ENCODE measurements around the gene LUC7L3.
A peak's percentile ranks its signal among the peaks of the same experiment; 100 is the strongest.

LUC7L3 gene

DNA sequence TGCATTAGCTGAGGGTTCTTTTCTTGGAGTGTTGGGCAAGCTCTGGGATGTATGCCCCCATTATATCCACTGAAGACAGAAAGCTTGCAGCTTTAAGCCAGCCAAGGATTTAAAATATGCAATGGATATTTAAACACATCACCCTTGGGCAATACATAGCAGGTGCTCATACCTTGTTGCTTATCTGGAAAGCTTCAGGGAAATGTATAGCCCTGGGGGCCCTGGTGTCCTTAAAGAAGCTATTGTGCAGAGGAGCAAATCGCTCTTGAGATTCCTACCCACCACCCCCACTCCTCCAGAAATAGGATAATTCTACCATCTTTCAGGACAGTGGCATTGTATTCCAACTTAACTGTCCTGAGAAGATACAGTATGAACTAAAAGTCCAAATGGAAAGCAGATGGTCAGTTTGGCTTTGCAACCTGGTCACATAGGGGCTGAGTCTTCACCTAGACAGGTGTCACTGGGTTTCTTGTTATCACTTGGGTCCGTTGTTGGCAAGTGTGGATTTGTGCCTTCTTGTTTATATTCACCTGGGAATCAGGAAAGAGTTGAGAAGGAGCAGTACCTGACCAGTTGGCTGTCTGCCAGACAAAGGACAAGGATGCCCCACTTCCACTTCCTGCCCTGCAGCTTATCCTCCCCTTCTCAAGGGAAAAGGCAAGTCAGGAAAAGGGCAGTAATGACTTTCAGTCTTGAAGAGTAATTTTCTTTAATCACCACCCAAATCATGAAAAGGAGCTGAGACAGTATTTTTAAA, 44.5 kb downstream of the LUC7L3 start:
- no peak for DNase-seq

DNA sequence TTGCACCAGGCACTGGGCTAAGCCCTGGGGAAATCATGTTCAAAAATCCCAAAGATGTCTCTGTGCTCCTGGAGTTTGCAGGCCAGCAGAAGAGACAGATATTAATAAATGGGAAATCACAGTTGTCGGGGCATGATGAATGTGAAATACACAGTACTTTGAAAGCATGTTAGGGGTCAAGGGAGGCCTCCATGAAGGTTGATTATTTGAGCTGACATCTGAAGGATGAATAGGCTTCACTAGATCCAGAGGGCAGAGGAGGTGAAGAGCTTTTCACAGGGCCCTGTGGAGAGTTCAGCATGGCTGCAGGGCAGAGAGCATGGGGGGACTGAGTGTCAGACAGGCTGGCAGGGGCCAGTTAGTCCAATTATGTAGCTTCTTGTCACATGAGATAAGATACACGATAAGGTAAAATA, 45.3 kb downstream of the LUC7L3 start:
- DNase-seq, result no peak

DNA sequence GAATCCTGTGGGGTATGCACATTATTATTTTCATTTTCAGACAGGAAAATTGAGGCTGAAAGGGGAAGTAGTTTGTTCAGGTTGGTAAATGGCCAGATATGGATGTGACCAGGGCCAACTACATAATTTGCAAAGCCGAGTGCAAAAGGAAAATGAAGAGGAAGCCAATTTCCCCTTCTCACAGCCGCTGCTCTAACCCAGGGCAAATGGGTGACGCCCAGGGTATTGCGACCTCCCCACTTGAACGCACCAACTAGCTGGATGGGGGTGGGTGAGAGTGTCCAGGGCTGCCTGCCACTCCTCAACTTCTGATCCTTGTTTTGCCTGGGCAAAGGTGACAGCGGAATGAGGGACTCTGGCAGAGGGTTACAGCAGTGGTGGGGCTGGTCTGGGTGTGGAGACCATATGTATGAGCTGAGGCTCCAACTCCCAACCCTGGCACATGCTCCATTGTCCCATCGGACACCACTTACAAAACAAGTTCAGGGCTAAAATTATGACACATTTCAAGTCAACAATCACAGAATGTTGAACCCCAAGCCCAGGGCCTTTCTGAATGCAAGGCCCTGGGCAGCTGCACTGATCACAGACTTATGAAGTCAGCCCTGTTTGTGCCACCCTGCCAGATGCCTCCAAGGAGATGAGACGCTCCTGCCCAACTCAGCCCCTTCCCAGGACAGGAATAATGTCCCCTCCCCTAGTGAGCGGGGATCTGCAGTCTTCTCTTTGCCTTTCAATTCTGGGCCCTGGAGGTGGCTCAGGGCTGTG, 46.2 kb downstream of the LUC7L3 start:
- DNase-seq, result no peak

DNA sequence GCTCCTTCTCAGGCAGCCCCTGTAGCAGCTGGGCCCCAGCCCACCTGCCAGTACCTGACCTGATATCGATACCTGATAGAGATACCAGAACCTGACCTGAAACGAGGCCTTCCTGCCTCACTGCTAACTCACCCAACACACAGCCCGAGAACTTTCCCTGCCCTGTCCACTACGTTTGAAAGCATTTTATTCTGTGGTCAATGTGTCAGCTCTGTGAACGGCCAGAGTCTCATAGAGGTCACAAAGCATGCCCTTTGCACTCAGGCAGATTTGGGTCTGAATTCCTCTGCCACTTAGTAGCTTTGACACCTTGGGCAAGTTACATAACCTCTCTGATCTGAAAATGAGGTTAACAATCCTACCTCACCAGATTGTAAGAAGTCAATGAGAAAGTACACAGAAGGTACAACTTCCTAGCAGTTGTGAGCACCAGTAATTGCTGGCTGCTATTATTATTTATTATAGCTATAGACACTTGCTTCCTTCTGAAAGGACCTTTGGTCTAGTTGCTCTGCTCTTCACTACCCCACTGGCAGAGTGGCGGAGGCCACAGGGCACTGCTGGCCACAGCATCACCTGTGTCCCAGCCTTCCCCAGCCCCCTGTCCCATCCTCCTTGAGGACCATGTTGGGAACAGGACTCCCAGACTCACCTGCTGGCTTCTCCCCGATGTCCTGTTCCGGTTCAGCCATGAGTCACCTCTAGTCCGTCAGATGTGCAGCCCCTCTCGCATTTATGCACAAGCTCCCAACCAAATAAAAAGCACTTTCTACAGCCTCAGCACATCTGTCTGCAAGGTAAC, 47.0 kb downstream of the LUC7L3 start:
- DNase-seq, result no peak

DNA sequence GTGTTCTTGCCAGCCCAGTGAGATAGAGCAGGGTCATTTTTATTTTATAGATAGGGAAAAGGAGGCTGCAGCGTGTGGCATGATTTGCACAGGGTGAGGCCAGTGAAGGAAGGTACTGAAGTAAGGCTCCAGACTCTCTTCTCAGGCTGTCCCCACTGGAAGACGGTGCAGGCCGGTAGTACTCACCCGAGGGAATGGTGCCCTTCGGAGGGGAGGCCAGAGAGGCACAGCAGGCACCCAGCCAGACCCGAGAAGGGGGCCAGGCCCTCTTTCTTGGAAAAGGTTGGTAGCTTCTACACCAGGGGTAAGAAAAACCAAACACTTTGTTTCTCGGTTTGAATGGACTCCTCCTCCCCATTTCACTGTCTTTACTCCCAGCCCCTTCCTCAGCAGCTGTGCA, 47.6 kb downstream of the LUC7L3 start:
- DNase-seq, result no peak

DNA sequence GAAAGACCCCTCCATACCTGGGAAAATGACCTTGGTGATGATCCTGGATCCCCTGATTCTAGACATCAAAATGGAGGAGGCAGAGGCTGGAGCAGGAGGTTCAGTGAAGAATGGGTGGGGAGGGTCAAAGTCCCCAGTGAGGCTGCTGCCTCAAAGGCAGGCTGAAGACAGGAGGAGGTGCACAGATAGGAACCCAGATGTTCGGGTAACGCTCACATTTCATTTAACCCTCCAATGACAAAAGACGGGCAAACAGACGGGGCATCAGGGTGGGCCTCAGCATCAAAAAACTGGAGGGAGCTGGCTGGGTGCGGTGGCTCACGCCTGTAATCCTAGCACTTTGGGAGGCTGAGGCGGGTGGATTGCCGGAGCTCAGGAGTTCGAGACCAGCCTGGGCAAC, 48.0 kb downstream of the LUC7L3 start, which contains the start of gene ANKRD40CL:
TSS of gene ANKRD40CL (minus strand) at position 73 of the 400 bp plus-strand sequence. CDS start 605 bp downstream, outside the sequence.
- no peak for DNase-seq

DNA sequence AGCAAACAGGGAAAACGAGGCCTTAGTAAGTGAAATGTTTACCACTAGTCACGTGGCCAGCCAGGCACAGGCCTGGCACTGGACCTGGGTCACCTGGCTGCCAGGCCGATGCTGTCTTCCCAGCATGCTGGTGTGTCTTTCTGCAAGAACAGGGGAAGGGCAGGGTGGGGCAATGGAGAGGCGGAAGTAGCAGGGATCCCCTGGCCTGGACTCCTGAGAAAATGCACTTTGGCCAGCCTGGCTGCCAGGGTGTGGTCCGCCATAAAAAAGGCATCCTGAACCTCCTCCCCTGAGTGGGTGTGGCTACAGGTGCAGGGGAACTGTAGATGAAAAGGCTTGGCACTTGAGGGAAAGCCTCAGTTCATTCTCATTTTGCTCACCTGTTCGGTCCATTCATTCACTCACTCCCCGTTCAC, 49.0 kb downstream of the LUC7L3 start:
- DNase-seq, result no peak

DNA sequence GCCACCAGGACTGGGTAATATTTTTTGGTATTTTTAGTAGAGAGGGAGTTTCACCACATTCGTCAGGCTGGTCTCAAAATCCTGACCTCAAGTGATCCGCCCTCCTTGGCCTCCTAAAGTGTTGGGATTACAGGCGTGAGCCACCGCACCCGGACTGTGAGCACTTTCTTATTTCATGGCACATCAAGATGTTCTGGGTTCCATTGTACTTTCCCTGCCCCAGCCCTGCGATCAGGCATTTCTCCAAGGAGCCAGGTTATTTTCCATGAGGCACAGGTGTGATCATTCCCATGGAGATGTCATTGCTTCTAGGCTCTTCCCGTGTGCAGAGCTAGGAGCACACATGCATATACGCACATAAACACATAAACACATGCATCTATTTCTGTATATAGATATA, 50.5 kb downstream of the LUC7L3 start:
- no peak for DNase-seq

DNA sequence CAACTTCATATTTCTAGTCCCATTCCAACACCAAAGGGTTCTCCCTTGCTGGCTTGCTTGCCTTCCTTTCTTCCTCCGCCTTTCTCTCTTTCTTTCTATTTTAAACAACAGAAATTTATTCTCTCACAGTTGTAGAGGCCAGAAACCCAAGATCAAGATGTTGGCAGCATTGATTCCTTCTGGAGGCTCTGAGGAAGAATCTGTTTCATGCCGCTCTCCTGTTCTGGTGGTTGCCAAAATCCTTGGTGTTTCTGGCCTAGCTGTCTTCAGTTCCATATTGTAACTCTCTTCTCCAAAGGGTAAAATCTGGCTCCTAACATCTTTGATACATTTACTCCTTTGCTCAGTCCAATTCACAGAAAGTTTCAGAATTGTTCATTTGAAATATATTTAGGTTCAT, 50.9 kb downstream of the LUC7L3 start:
- no peak for DNase-seq

DNA sequence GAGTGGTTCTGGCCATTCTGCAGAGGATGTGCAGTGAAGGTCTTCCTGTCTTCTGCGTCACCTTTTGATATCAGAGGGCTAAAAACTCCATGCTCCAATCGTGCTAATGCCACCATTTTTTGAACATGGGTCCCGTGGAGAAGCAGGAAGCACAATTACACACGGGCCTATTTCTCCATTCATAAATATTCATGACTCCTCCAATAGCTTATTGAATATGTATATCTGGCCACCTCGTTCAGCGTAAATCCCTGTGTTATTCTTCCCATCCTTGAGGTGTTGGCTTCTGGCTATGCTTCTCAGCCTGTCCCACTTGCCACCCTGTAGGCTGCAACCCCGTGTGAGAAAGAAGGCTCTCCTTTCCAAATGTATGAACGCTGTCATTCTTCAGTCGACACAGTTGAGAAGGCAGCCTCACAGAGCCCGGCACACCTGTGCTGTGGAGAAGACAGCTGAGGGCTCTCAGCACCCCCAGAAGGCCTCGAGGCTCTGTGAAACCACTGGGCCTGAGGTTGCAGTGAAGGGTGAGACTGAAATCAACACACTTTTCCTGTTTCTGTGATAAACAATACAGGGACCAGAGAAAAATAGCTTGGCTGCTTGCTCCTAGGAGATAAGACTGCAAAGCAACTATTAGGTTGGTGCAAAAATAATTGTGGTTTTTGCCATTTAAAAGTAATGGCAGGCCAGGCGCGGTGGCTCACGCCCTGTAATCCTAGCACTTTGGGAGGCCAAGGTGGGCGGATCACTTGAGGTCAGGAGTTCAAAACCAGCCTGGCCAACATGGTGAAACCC, 52.8 kb downstream of the LUC7L3 start:
- no peak for DNase-seq

DNA sequence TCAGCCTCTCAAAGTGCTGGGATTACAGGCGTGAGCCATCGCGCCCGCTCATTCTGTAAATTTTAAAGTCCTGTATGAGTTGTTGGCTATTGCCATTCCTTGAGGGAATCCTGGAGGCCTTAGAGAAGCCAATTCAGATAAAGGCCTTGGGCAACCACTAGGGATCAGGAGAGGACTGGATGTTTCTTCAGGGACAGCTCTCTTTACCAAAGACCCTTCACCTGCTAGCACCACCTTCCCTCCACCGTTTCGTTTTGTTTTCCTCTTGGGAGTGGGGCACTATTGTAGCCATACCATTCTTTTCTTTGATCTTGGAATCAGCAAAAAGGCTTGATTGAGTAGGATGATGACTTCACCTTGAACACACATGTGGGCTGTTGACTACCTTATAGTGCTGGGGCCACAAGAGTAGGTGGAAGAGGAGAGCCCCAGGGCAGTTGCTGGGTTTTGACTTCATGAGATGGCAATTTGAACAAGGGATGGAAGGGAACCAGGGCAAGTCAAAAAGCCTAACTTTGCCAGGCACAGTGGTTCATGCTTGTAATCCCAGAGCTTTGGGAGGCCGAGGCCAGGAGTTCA, 54.9 kb downstream of the LUC7L3 start:
- DNase-seq, result no peak

DNA sequence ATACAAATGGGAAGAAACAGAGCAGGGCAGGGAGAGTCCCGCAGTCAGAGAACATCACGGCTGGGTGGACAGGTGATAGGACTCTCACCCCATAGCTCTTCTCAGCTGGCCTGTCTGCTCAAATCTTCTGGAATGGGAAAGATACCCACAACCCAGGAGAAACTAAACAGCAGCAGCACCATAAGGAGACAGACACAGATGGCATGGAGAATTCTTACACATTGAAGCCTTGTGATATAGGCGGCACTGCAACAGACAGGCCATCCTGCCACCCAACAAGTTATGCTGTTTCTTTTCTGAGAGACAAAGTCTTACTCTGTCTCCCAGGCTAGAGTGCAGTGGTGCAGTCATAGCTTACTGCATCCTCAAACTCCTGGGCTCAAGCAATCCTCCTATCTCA, 56.5 kb downstream of the LUC7L3 start:
- DNase-seq, result no peak

DNA sequence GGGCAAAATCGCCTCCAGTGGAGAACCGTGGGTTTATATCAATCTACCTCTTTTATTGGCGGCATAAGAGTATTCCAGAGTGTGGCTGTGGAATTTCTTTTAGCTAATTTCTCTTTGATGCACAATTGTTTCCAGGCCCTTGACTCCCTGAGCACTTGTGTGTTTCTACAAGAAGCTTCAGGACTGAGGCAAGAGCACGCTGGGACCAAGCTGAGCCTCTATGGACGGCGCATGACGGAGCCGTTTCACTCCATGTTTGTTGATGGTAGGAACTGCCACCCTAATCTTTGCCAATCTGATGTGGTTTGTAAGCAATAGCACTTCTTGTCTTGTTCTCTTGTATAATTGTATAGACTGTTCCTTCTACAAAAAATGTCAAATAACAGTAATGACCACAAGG, 59.1 kb downstream of the LUC7L3 start:
- no peak for DNase-seq

DNA sequence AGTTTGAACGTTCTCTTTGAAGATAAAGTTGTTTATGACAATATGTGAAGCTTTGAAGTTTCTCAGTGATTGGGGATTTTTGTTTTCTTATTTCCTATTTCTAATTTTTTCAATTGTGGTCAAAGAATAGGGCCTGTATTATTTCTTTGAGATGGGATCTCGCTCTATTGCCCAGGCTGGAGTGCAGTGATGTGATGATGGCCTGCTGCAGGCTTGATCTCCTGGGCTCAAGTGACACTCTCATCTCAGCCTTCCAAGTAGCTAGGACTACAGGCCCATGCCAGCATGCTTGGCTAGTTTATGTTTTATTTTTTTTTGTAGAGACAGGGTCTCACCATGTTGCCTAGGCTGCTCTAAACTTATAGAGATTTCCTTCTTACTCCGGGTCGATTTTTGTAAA, 59.6 kb downstream of the LUC7L3 start:
- no peak for DNase-seq

DNA sequence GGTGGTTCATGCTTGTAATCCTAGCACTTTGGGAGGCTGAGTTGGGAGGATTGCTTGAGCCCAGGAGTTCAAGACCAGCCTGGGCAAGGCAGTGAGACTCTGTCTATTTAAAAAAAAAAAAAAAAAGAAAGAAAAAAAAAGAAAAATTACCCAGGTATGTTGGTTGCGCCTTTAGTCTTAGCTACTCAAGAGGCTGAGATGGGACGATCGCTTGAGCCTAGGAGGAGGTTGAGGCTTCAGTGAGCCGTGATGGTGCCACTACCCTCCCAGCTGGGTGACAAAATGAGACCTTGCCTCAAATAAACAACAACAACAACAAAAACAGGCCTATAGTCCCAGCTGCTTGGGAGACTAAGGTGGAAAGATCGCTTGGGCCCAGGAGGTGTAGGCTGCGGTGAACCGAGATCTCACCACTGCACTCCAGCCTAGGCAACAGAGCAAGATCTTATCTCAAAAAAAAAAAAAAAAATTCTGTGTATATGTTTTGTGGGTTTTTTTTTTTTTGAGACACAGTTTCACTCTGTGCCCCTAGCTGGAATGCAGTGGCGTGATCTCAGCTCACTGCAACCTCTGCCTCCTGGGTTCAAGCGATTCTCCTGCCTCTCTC, 60.4 kb downstream of the LUC7L3 start:
- peak; percentile 26 for DNase-seq

DNA sequence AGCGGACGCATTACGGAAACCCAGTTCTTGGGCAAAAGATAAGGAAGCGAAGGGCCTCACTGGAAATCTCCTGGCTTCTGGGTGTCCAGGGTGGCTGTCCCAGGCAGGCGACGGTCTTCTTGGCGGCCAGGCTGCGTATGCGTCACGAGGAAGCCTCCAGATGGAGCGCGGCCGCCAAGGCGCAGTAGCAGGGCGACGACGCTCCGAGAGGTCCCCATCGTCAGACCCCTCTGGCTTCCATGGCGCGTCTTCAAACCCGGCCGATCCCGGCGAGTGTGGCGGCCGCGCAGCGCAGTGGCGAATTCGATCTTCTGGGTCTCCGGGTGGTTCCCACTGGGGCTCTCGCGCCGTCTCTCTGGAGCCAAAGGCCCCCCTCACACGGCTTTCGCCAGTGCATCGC, 61.8 kb downstream of the LUC7L3 start:
- no peak for DNase-seq

DNA sequence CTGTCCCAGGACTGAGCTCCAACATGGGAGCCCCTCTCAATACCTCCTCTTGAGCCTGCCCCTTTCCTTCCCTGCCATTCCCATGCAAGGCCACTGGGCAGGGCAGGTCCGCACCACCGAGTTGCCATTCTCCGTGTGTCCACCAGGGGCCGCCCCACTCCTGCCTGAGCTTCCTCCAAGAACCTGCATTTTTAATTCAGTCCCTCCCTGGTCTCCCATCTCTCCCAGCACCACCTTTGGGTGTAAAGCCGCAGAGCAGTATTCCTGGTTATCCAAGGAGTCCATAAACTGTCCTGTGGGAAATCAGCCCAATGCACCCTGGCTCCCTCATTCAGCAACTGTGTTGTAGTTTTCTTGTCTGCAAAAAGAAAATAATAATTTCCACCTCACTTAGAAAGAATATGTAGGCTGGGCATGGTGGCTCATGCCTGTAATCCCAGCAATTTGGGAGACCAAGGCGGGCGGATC, 63.8 kb downstream of the LUC7L3 start:
- DNase-seq, result peak; percentile 67

DNA sequence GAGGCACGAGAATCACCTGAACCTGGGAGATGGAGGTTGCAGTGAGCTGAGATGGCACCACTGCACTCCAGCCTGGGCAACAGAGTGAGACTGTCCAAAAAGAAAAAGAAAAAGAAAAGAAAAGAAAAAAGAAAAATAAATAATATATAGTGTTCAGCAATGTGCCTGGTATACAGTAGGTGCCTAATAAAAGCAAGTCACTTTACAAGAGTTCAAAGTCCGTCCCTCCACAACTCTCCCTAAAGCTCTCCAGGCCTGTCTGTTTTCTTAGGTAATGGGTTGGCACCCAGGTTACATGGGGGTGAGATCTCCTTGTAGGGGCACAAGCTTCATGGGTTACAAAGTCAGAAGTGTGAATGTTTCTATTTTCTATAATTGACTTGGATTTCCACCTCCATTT, 64.5 kb downstream of the LUC7L3 start:
- no peak for DNase-seq

DNA sequence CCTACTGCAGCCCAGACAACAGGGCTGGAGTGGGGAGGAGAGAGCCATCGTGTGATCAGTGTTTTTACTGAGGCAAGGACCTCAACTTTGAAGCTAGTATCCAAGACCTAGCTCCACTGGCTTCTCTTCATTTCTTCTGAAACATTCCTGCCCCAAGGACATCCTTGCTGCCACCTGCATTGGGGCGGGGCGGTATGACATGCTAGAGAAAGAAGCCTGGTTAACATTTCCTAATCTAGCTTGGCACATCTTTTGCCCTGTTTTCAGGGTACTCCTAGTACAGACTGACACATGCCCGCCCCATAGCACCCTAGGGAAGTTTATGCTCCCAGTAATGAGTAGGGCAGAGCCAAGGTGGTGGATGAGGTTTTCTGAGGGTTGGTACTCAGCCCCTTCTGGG, 65.7 kb downstream of the LUC7L3 start:
- DNase-seq, result no peak

DNA sequence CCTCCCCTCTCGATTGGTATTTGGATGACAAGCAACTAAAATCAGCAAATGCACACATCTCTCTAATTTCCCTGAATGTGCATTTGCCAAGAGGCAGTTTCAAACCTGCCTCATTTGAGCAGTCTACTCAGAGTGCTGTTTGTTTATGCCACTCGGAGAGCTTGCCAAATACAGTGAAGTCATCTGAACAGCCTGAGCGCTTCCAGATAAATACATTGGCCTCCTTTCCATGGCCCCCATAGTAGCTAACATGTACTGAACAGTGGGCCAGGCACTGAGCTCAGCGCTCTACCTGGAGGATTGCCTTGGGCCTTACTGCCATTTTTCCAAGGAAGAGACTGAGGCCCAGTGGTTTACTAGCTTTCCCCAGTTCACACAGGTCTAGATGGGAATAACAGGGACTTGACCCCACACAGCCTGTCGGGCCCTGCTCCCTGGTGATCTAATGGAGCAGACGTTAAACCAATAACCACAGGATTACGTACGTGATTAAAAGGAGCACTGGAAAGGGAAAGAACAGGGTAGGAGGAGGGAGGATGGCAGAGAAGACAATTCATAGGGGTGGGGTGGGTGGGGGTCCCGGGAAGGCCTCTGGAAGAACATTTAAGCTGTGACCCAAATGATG, 66.7 kb downstream of the LUC7L3 start:
- DNase-seq, result no peak

DNA sequence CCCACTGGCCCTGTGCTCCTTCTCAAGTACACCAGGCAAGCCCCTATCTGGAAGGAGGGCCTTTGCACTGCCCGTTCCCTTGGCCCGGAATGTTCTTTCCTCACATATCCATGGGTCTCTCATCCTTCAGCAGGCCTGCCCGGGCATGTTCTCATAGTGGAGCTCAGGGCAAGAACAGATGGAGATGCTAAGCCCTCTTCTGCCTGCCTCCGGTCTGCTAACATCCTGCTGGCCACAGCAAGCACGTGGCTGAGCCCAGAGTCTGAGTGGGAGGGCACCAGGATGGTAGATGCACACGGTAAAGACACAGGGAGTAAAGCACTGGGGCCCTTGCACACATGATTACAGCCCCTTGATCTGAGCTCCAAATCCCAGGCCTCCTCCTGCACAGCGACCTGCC, 67.7 kb downstream of the LUC7L3 start:
- DNase-seq, result no peak
